GM10266 (cell line): ENCODE measurements around the gene PZP.

Source experiments
- DNase-seq: peaks from one replicate; pipeline ENCODE4 v3.0.0; 2012; ENCODE audit errors: extremely low spot score
- TF ChIP-seq, protein P1 (sequence below): IDR thresholded peaks from 2 replicates; pipeline ENCODE4 v1.5.1; 2012; ENCODE audit warnings: mild to moderate bottlenecking, low read depth; ENCODE audit not compliant: control insufficient read depth, insufficient read depth; ENCODE audit errors: missing control alignments

PZP gene

DNA sequence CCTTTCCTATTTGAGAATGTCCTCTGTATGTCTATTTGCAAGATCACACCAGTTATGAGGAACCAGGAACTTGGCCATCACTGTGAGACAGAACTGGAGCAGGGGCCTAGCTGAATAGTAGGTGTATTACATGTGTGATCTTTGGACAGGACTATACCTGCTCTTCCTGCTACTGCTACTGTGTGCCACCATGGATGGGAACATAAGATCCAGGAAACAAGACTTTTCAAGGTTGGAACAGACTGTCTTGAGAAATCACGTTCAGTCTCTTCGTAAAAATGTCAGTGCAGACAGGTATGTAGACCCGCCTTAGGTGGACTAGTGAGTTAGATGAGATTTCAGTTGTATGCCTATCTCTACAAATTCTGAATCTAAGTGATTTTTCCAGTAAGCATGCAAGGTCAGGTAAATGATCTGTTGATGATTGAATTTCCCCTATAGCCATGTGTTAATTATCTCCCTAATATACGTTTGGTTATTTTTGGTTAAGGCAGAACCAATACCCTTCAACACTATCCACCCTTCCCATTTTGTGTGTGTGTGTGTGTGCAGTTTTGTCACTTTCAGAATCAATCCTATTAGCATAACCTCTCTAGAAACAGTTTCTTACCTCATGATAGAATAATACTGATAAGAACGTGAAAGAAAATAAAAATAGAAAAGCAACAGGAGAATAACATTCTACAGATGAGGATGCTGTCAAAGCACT, 99.5 kb downstream of the PZP start:
- TF ChIP-seq, protein P1, sequence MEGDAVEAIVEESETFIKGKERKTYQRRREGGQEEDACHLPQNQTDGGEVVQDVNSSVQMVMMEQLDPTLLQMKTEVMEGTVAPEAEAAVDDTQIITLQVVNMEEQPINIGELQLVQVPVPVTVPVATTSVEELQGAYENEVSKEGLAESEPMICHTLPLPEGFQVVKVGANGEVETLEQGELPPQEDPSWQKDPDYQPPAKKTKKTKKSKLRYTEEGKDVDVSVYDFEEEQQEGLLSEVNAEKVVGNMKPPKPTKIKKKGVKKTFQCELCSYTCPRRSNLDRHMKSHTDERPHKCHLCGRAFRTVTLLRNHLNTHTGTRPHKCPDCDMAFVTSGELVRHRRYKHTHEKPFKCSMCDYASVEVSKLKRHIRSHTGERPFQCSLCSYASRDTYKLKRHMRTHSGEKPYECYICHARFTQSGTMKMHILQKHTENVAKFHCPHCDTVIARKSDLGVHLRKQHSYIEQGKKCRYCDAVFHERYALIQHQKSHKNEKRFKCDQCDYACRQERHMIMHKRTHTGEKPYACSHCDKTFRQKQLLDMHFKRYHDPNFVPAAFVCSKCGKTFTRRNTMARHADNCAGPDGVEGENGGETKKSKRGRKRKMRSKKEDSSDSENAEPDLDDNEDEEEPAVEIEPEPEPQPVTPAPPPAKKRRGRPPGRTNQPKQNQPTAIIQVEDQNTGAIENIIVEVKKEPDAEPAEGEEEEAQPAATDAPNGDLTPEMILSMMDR, result no peak
- no peak for DNase-seq

DNA sequence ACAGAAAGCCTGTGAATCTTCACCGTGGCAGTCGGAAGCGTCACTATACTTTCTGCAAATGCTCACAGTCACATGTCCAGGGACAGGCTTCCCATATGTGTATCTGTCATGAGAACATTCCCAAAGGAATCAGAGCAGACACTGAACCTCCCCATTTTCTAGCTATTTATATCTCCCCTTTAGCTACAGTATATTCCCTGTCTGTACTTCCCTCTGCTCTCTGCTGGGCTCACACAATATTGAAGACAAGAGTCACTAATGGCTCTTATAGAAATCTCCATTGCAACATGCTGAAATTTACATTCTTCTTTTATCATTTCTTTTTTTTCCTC, 100.7 kb downstream of the PZP start:
- TF ChIP-seq, protein P1, result no peak
- DNase-seq, result no peak

DNA sequence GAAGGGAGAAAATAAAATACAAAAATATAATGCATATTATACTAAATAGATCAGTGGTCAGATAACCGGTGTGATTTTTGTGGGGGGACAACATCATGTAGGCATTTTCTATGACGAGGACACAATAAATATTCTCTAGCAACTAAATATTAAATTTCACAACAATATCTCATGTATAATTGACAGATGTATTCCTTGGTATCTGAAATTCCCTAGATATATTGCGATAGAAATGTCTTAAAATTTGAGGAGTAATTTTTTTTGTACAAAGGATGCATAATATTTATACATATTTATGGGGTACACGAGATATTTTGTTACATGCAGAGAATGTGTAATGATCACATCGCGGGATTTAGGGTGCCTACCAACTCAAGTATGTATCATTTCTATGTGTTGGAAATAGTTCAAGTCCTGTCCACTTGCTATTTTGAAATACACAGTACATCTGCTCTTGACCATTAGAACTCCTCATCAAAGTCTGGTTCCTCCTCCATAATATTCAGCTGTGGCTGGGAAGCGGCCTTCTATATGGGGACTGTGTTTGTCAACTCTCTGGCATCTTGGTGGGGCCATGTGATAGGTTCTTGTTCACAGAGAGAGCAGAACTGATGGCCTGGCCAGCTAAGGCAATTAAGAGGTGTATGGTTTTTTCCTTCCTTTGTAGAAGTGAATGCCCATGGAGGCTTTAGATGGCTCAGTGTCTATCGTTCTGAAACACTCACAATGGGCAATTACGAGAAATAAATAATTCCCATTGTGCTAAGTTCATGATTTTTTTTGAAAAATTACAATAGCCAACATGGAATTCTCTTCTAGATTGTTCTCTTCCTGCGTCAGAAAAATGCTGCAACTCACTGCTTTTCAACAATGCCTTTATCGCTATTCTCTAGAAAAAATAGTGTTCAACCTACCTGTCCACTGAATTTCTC, 101.3 kb downstream of the PZP start:
- TF ChIP-seq, protein P1, result no peak
- DNase-seq, result no peak

DNA sequence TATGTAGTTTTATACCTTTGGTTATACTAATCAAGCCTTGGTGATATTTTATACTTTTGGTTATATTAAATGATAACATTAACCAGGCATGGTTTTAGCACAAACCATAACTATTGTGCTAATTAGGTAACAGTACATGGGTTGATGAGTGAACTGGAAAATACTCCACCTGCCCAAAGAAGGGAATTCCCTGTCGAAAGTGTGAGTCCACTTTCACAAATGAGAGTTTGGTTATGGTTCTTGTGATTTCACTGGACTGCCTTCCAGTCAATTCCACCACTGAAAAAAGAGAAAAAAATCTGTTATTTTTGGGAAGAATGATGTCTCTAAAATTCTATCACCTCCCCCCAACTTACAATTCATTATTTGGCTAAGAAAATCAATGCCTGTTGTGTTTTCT, 102.1 kb downstream of the PZP start:
- DNase-seq, result no peak
- TF ChIP-seq, protein P1, result no peak

DNA sequence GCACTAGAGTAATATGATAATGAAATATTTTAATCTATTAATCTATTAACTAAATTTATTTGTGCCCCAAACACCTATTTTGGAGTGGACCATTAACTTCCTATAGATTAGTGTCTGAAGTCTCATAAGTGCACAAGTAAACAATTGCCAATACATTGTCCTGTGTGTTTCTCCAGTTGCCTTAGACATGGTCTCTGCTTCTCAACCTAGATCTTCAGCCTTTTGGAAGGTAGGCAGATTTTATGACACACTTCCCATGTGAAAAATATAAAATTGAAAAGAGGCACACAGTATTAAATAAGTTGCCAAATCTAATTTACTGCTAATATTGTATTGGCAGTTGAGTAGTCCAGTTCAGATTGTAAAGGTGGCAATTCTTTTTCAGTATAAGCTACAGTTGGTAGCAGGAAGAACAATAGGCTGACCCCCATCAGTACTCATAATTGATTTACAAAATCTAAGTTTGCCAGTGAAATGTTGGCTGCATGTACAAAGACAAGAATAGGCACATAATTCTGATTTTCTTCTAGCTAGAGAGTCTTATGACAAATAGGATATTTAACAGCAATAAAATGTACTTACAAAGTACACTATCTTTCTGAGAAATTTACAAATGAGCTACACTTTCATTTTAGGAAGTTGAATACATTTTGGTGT, 103.3 kb downstream of the PZP start:
- TF ChIP-seq, protein P1, result no peak
- no peak for DNase-seq

DNA sequence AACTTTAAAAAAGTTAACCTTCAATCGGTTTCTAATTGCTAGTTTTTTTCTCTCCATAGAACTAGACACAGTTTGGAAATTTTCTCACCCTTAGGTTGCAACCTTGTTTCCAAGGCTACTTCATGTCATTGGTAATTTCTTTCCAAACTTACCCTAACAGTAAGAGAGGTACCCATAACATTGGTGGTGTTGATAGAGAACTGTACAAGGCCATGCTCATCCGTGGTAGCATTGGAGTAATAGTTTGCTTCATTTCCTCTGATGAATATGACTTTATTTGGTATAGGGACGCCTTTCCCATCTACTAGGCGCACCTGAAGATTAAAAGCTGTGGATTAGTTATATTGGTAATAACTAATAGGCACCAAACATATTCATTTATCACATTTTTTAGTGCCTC, 104.1 kb downstream of the PZP start:
- DNase-seq, result no peak
- TF ChIP-seq, protein P1, result no peak
